IPS-20b (cell line): ENCODE data around the gene TREML1.

Experiments used
- H3K27ac ChIP-seq: one replicate; pipeline ENCODE4 v1.5.1; 2013; ENCODE audit warnings: low read length
- H3K27me3 ChIP-seq: 2 replicates; pipeline ENCODE4 v1.6.1; 2013; ENCODE audit warnings: mild to moderate bottlenecking, low read length, inconsistent platforms; ENCODE audit not compliant: insufficient read depth
- H3K36me3 ChIP-seq: 2 replicates; pipeline ENCODE4 v1.6.1; 2013; ENCODE audit warnings: low read depth, mild to moderate bottlenecking, inconsistent platforms, low read length, moderate library complexity; ENCODE audit not compliant: insufficient read depth
- H3K4me1 ChIP-seq: 2 replicates; pipeline ENCODE4 v1.6.1; 2013; ENCODE audit warnings: mild to moderate bottlenecking, control low read depth, inconsistent platforms, low read length, moderate library complexity; ENCODE audit not compliant: insufficient read depth
- H3K4me3 ChIP-seq: 2 replicates; pipeline ENCODE4 v1.5.1; 2013; ENCODE audit warnings: mild to moderate bottlenecking, low read length, inconsistent platforms
- H3K9ac ChIP-seq: 2 replicates; pipeline ENCODE4 v1.6.1; 2013; ENCODE audit warnings: low read depth, mild to moderate bottlenecking, inconsistent platforms, low read length, moderate library complexity
- H3K9me3 ChIP-seq: 2 replicates; pipeline ENCODE4 v1.6.1; 2013; ENCODE audit warnings: mild to moderate bottlenecking, low read depth, low read length, inconsistent platforms; ENCODE audit not compliant: insufficient read depth

TREML1 gene

DNA sequence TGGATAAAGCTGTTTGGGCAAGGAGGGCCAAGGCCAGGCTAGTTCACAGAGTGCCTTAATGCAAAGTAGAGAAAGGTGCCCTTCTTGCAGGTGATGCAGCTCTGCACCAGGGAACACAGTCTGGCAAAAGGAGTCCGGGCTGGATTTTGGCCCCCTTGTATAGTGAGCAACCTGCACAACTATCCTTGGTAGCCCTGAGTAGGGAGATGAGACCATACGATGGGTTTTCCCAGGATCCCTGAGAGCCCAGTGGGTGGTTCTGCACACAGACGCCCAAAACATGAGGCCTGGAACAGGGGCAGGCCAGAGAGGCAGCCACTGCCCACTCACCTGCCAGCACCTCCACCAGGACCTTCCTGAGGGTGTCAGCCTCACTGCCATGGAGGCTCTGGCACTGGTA lies 6.8 kb upstream of the TREML1 start:
- H3K4me1 ChIP-seq, result no peaks in the 10 kb centered on the region
- no peaks in the 10 kb centered on the region for H3K36me3 ChIP-seq
- H3K4me3 ChIP-seq, result no peak overlapping the region
- no peak overlapping the region for H3K27ac ChIP-seq
- H3K9ac ChIP-seq, result no peak overlapping the region
- H3K27me3 ChIP-seq, result no peaks in the 10 kb centered on the region
- no peaks in the 10 kb centered on the region for H3K9me3 ChIP-seq

DNA sequence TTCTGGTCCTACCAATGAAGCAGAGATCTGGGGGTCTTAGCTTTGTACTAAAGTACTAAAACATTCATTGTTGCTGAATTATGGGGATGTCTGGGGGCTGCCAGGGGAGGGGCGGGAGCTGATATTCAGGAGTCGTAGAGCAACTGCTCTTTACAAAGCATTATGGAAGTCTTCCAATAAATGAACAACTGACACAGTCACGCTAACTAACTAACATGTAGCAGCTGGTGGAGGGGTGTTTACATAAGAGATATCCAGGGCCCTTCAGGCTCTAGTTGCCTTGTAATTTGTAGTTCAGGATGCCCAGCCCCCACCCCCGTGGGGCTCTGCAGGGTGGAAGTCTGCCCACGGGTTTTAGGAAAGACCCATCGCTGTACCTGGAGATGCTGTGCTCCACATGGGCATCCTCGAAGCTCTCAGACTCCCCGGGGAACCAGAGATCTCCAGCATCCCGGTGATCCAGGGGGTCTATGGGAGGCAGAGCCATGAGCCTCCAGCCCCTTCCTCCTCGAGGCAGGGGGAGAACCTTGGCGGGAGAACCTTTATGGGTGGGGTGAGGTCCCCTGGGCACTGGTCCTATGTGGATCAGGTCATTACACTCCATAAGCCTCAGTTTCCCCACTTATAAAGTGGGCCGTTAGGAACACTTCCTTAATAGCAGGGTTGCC lies 5.4 kb upstream of the TREML1 start:
- H3K4me1 ChIP-seq, result no peaks in the 10 kb centered on the region
- H3K4me3 ChIP-seq, result no peak overlapping the region
- no peaks in the 10 kb centered on the region for H3K9me3 ChIP-seq

DNA sequence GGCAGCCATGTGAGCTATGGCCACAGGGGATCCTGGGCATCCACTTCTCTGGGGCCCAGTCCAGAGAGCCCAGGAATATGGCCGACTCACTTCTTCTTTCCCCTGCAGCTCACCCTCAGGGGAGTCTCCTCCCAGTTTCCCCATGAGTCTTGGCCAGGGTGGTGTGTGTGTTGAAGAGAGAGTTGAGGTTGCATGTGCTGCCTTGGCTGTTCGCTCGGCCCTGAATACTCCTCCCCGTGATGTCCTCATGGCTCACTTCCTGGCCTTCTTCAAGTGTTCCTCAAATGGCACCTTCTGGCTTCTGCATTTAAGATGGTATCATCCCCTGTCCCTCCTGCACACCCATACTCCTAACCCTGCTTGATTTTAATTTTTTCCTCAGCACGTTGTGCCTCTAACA lies 3.2 kb upstream of the TREML1 start:
- H3K27ac ChIP-seq, result no peak overlapping the region
- no peak overlapping the region for H3K4me3 ChIP-seq
- no peaks in the 10 kb centered on the region for H3K4me1 ChIP-seq
- H3K36me3 ChIP-seq, result no peaks in the 10 kb centered on the region
- H3K9me3 ChIP-seq, result no peaks in the 10 kb centered on the region
- H3K27me3 ChIP-seq, result no peaks in the 10 kb centered on the region
- no peak overlapping the region for H3K9ac ChIP-seq

More for the DNA sequence above, 5.4 kb upstream of the TREML1 start:
- no peak overlapping the region for H3K9ac ChIP-seq
- H3K27ac ChIP-seq, result no peak overlapping the region
- no peaks in the 10 kb centered on the region for H3K36me3 ChIP-seq
- H3K27me3 ChIP-seq, result no peaks in the 10 kb centered on the region

DNA sequence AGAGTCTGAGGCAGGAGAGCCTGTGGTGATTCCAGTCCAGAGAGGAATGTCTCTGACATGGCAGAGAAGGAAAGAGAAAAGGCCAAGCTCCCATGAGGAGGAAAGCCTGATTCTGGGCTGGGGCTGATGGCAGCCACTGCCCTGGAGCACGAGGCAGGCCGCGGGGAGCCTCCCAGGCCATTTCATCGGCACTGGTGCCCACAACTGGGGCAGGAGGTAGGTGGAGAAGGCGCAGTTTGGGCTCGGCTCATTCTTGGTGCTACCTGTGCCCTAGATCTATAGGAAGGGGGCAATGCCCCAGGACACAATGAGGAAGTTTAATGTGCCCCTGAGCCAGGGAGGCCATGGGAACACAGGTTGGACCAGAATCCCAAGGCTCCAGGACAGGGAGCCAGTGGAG lies 2.6 kb upstream of the TREML1 start:
- H3K9ac ChIP-seq, result no peak overlapping the region
- no peak overlapping the region for H3K4me3 ChIP-seq
- no peaks in the 10 kb centered on the region for H3K4me1 ChIP-seq
- H3K27ac ChIP-seq, result no peak overlapping the region
- H3K36me3 ChIP-seq, result no peaks in the 10 kb centered on the region
- no peaks in the 10 kb centered on the region for H3K27me3 ChIP-seq
- H3K9me3 ChIP-seq, result no peaks in the 10 kb centered on the region

DNA sequence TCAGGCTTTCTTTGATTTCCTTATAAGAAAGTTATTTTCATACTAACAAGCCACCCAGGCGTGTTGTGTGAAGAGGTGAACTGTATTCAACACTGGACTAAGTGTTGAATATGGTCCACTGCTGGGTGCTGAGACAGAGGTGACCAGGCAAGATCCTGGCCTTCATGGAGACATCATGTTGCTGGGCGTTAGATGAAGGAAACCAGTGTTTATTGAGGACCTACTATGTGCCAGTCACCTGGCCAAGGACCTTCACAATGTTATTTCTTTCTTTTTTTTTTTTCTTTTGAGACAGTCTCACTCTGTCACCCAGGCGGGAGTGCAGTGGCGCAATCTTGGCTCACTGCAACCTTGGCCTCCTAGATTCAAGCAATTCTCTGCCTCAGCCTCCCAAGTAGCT lies 1.9 kb upstream of the TREML1 start:
- no peaks in the 10 kb centered on the region for H3K9me3 ChIP-seq
- H3K36me3 ChIP-seq, result no peaks in the 10 kb centered on the region
- no peaks in the 10 kb centered on the region for H3K27me3 ChIP-seq

DNA sequence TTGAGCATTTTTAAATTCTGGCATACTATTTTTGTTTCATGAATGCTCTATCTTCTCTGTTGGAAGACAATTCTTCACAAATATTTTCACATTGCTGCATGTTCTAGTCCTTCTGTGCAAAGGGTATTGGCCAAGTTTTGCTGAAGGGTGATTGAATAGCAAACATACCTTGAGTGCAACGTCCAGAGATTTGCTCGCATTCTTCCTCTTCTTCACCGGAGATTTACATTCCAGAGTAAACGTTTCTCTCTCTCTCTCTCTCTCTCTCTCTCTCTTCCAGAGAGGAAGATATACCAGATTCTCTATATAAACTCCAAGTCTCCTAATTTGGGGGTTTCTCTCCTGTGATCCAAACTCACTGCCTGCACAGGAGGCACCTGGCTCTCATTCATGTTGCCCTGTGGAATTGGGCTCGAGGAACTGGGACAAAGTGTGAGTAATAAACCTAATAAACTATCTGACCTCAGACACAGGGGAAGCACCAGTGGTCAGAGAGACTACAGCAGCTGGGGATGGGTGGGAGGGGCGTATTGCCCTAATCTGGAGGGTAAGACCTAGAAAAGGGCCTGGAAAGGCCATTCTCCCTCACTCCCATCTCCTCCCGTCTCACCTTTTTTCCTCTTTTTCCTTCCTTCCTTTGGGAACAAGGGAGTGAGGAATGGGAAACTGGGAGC lies 1.1 kb upstream of the TREML1 start:
- no peaks in the 10 kb centered on the region for H3K36me3 ChIP-seq
- no peaks in the 10 kb centered on the region for H3K9me3 ChIP-seq
- no peak overlapping the region for H3K9ac ChIP-seq
- H3K4me1 ChIP-seq, result no peaks in the 10 kb centered on the region
- H3K27ac ChIP-seq, result no peak overlapping the region
- H3K4me3 ChIP-seq, result no peak overlapping the region
- H3K27me3 ChIP-seq, result no peaks in the 10 kb centered on the region

More for the DNA sequence above, 1.9 kb upstream of the TREML1 start:
- Histone ChIP-seq H3K9ac (no peak overlapping the region), H3K4me3 (no peak overlapping the region), H3K27ac (no peak overlapping the region), H3K4me1 (no peaks in the 10 kb centered on the region)

DNA sequence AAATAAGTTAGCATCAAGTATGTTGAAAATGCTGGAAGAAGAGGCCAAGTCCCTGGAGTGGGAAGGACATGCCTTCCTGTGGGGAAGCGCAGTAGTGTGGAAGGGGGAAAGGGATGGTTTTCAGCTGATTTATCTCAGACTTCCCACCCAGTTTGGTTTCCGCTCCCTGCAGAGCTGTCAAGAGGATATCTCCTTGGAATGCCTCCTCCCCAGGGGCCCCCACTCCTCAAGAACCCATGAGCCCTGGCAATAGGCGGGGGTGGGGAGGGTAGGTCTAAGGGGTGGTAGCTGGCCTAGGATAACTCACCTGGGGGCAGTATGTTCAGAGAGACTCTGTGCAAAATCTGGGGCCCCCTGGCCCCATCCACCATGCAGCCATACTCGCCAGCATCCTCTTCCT lies 696 bp downstream of the TREML1 start:
- no peak overlapping the region for H3K9ac ChIP-seq
- H3K36me3 ChIP-seq, result no peaks in the 10 kb centered on the region
- no peak overlapping the region for H3K4me3 ChIP-seq
- no peaks in the 10 kb centered on the region for H3K4me1 ChIP-seq
- H3K9me3 ChIP-seq, result no peaks in the 10 kb centered on the region
- H3K27me3 ChIP-seq, result no peaks in the 10 kb centered on the region
- no peak overlapping the region for H3K27ac ChIP-seq

DNA sequence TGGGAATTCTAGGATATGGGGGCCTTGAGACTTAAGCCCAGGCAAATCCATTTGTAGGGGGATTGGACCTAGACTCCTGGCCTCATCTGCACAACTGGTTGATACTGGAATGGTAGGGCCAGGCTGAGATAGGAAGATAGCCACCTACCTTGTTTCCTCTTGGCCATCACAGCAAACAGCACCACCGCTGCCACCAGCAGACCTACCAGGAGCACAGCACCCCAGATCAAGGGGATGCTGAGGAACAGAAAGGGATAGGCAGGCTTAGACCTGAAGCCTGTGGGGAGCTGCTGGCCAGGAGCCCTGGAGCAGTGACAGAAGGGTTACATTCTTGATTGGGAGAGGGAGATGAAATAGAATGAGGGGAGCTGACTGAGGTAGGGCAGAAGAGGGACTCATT lies 3.5 kb downstream of the TREML1 start:
- Histone ChIP-seq H3K27ac (no peak overlapping the region), H3K4me3 (no peak overlapping the region), H3K36me3 (no peaks in the 10 kb centered on the region), H3K9me3 (no peaks in the 10 kb centered on the region), H3K27me3 (no peaks in the 10 kb centered on the region), H3K9ac (no peak overlapping the region), H3K4me1 (no peaks in the 10 kb centered on the region)

DNA sequence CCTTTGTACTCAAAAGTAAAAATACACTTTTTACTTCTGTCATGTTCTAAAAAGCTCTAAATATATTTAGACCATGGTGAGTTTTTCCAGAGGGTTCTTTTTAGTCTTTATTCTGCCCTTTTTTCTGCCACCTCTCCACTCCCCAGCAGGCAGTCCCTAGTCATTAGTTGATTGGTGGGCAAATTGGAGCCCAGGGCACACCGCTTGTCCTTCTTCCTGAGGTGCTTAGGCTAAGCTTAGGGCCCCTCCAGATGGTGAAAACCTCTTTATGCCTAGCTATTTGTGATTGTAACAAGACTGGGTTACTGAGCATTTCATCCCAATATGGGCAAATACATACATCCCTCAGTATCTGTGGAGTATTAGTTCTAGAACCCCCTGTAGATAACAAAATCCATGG lies 6.2 kb downstream of the TREML1 start:
- Histone ChIP-seq H3K9ac (no peak overlapping the region), H3K27ac (no peak overlapping the region), H3K4me3 (no peak overlapping the region), H3K9me3 (no peaks in the 10 kb centered on the region), H3K27me3 (no peaks in the 10 kb centered on the region), H3K4me1 (no peaks in the 10 kb centered on the region), H3K36me3 (no peaks in the 10 kb centered on the region)

DNA sequence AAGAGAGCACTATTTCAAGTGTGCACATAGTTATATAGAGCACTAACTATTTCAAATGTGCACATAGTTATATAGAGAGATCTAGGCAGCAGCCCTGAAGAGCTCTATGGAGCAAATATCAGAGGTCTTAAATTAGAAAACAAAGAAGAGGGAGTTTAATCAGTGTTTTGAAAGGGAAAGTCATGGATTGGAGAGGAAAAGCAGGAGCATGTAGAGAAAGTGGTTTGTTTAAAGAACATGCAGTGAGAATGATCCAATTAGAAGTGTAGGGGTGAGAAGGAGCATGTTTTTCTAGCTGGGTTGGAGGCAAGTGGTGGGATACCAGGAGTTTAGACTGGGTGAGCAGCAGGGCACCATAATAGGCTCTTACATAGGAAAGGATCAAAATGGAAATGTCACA lies 17.2 kb downstream of the TREML1 start:
- H3K9me3 ChIP-seq, result no peaks in the 10 kb centered on the region

DNA sequence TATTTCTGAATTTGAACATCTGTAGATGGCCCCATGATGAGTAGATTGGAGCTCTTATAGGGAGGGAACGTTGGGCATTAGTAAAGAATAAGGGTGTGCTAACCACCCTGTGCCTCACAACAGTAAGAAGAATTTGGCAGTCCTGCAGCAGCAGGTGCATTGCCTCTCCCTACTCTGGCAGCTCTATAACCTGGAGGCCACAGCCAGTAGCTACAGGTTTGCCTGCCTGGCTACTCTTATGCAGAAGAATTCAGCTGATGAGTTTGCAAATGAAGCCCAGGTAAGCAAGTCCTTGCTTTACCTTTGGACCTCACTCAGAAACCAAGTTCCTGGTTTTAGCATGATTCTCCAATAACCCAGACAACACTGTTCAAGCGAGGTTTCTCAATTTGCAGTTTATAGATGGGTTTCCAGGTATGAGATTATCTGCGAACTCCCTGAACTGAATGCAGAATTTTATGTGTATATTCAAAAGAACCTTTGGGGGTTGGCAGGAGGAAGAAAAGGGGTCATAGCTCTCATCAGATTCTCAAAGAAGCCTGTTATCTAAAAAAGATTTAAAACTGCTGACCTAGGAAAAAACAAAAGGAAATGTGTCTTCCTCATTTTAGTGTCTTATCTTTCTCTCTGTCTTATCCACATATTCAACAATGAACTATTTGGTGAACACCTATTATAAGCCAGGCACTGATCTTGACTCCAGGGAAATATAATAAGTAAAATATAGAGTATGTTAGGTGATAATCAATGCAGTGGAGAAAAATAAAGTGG lies 18.9 kb downstream of the TREML1 start:
- no peaks in the 10 kb centered on the region for H3K4me1 ChIP-seq
- no peak overlapping the region for H3K4me3 ChIP-seq
- no peak overlapping the region for H3K9ac ChIP-seq
- H3K27me3 ChIP-seq, result no peaks in the 10 kb centered on the region
- no peak overlapping the region for H3K27ac ChIP-seq
- H3K9me3 ChIP-seq, result no peaks in the 10 kb centered on the region
- no peaks in the 10 kb centered on the region for H3K36me3 ChIP-seq

More for the DNA sequence above, 17.2 kb downstream of the TREML1 start:
- H3K9ac ChIP-seq, result no peak overlapping the region
- H3K27ac ChIP-seq, result no peak overlapping the region
- no peaks in the 10 kb centered on the region for H3K4me1 ChIP-seq
- H3K36me3 ChIP-seq, result no peaks in the 10 kb centered on the region
- H3K4me3 ChIP-seq, result no peak overlapping the region
- H3K27me3 ChIP-seq, result no peaks in the 10 kb centered on the region

DNA sequence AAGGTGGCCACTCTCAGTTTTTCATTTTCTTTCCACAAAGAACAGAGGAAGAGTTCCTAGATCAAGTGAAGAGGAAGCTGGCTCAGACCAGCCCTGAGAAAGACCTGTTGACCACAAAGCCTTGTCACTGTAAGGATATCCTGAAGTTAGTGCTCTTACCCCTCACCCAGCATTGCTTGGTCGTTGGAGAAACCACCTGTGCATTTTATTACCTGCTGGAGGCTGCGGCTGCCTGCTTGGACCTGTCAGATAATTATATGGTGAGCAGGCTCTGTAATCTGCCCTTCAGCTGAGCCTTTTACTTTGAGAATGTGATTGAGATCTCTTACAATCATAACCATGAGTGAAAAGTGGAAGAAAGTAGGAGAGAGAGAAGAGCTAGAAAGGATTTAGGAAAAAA lies 21.9 kb downstream of the TREML1 start:
- H3K27ac ChIP-seq, result no peak overlapping the region
- H3K36me3 ChIP-seq, result no peaks in the 10 kb centered on the region
- H3K4me1 ChIP-seq, result no peaks in the 10 kb centered on the region
- no peaks in the 10 kb centered on the region for H3K27me3 ChIP-seq
- no peaks in the 10 kb centered on the region for H3K9me3 ChIP-seq
- H3K4me3 ChIP-seq, result no peak overlapping the region
- H3K9ac ChIP-seq, result no peak overlapping the region
